GM12801 (cell line): ENCODE data around the gene GABRA5.

Experiments used
- CTCF ChIP-seq: IDR thresholded peaks from one replicate; pipeline ENCODE4 v1.5.1; 2011; ENCODE audit warnings: control low read depth; ENCODE audit not compliant: insufficient read length; ENCODE audit errors: extremely low read depth

The GABRA5 gene

GRCh38 chr15:26866298-26867199 is at the start of gene GABRA5:
TSS of gene GABRA5 (plus strand) at chr15:26867062. CDS start at chr15:26869249, 2,187 bp downstream.
- no peak for TF ChIP-seq CTCF

- no peak for TF ChIP-seq CTCF
Observed at GRCh38 chr15:26831951-26832350, 34.9 kb upstream of the GABRA5 start.

- TF ChIP-seq CTCF, result no peak
Observed at GRCh38 chr15:26838742-26839460, 28.0 kb upstream of the GABRA5 start.

- no peak for TF ChIP-seq CTCF
Observed at GRCh38 chr15:26841514-26841913, 25.3 kb upstream of the GABRA5 start.

DNA sequence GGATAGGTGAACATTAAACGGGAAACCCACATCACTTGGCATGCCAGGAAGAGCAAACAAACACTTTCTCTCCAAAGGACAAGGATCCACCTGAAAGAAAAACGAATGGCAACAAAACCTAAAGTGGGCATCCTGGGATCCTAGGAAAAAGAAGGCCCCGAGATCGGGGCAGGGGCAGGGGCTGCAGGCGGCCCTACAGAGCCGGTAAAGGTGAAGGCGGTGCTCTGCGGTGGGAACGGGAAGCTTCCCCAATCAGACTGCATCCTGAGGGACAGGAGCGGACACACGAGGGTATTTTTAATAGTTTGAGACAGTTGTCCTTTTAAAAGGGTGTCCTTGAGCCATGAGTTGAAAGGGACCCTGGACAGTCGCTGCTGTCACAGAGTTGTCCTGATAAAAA is 24.9 kb upstream of the GABRA5 start:
- no peak for TF ChIP-seq CTCF

- no peak for TF ChIP-seq CTCF
Observed at GRCh38 chr15:26842391-26842790, 24.5 kb upstream of the GABRA5 start.

GRCh38 chr15:26844901-26845300 is 22.0 kb upstream of the GABRA5 start:
- no peak for TF ChIP-seq CTCF
